Ishikawa (cell line): Measurements from ENCODE around the gene STAT4.

Experiments
- MAX ChIP-seq: IDR thresholded peaks from 2 replicates; pipeline ENCODE4 v1.6.1; 2012
- REST ChIP-seq: IDR thresholded peaks from 2 replicates; pipeline ENCODE4 v1.6.1; 2012; ENCODE audit warnings: low read depth, mild to moderate bottlenecking
- TCF12 ChIP-seq: IDR thresholded peaks from 2 replicates; pipeline ENCODE4 v1.6.1; 2012; ENCODE audit warnings: low read depth
- USF1 ChIP-seq: IDR thresholded peaks from 2 replicates; pipeline ENCODE4 v1.6.1; 2012
- ZBTB7A ChIP-seq: IDR thresholded peaks from 2 replicates; pipeline ENCODE4 v1.6.1; 2012; ENCODE audit warnings: low read depth

- TF ChIP-seq REST (no peak), MAX (no peak), USF1 (no peak), TCF12 (no peak), ZBTB7A (no peak)
Observed at GRCh38 chr2:191051177-191051576, 99.6 kb downstream of the STAT4 start.
